K562 (cell line): ENCODE results near the gene TMEM116. TPM values are rescaled to one million over a fixed set of nuclear protein-coding genes. Genes with fewer than 3 reads are reported as not detected.

Experiments
- ATAC-seq: fragments of 200-7000 bp; cut with Tn5 transposase; 3 replicates; pipeline ENCODE4 v1.9.1; 2020; ENCODE audit warnings: moderate library complexity
- BruUV-seq: library from RNA; stranded (reverse); fragments of 400-500 nt; replicated peaks from 2 replicates; lab custom pipeline; 2021; lab: Mats Ljungman, UMichigan
- CTCF ChIA-PET: fragments of 300-600 bp; formaldehyde crosslinking; extraction: SDS; loops from one replicate; lab custom pipeline; 2021; ENCODE audit warnings: low intra/inter-chr PET ratio; lab: Yijun Ruan, JAX
- POLR2A ChIA-PET: fragments of 300-600, 350-650 bp; sonication (Branson Sonifier 250); formaldehyde crosslinking; extraction: SDS; loops from one replicate; lab custom pipeline; 2021; ENCODE audit warnings: antibody characterized with exemption, inconsistent platforms; lab: Yijun Ruan, JAX
- DNase-seq, 4 experiments: peaks; one replicate each; pipeline versions ENCODE4 v3.0.0 to v3.0.0-alpha.2; 2011 to 2018; ENCODE audit warnings: low spot score in 3 of 4, mixed read lengths in 3 of 4; ENCODE audit errors: extremely low read depth in 1 of 4
- FAIRE-seq: peaks from 2 replicates; lab custom pipeline; 2011; peaks lifted over from hg19 to GRCh38; lab: Jason Lieb, UNC
- H2AFZ ChIP-seq: 2 replicates; pipeline ENCODE4 v1.6.0; 2011; ENCODE audit warnings: low read depth, low read length, control low read depth, inconsistent platforms
- H3K27ac ChIP-seq: fragments of 200-600 bp; 3 replicates; pipeline ENCODE4 v1.8.0; 2011; ENCODE audit warnings: low read depth, mild to moderate bottlenecking, control low read depth, inconsistent platforms, low read length, moderate library complexity, mixed read lengths; ENCODE audit errors: extremely low read depth
- H3K27me3 ChIP-seq, 2 experiments: fragments of 300-600 bp in 1 of 2; 2 replicates in 1 of 2; 3 replicates in 1 of 2; pipeline versions ENCODE4 v1.6.0 to v1.8.0; 2011; ENCODE audit warnings: inconsistent platforms in 2 of 2, low read length in 2 of 2, mild to moderate bottlenecking in 1 of 2, mixed read lengths in 1 of 2, moderate library complexity in 1 of 2; ENCODE audit not compliant: control insufficient read depth in 2 of 2, insufficient read depth in 2 of 2
- H3K36me3 ChIP-seq: fragments of 300-600 bp; 3 replicates; pipeline ENCODE4 v1.8.0; 2011; ENCODE audit warnings: mild to moderate bottlenecking, low read length, inconsistent platforms; ENCODE audit not compliant: control insufficient read depth, insufficient read depth
- H3K4me1 ChIP-seq, 2 experiments: fragments of 200-600 bp in 1 of 2; replicated peaks in 1 of 2; 2 replicates in 1 of 2; 3 replicates in 1 of 2; pipeline versions ENCODE4 v1.5.1 to v1.8.0; 2011; ENCODE audit warnings: inconsistent platforms in 2 of 2, low read length in 2 of 2, mild to moderate bottlenecking in 1 of 2, mixed read lengths in 1 of 2, moderate library complexity in 1 of 2; ENCODE audit not compliant: control insufficient read depth in 2 of 2, insufficient read depth in 2 of 2
- H3K4me2 ChIP-seq: 2 replicates; pipeline ENCODE4 v1.6.1; 2011; ENCODE audit warnings: low read length, control low read depth, inconsistent platforms, mixed read lengths; ENCODE audit not compliant: insufficient read depth
- H3K4me3 ChIP-seq: fragments of 200-600 bp; sonication (generic), shearing (Covaris generic); 2 replicates; pipeline ENCODE4 v1.5.1; 2016; ENCODE audit warnings: control low read depth, inconsistent platforms
- H3K79me2 ChIP-seq: fragments of 200-600 bp; 3 replicates; pipeline ENCODE4 v1.8.0; 2011; ENCODE audit warnings: low read length, inconsistent platforms; ENCODE audit not compliant: control insufficient read depth, insufficient read depth
- H3K9ac ChIP-seq, 2 experiments: 2 replicates each; pipeline versions ENCODE4 v1.6.0 to v1.6.1; 2011; ENCODE audit warnings: low read depth in 2 of 2, low read length in 2 of 2, control low read depth in 1 of 2, inconsistent platforms in 1 of 2, mild to moderate bottlenecking in 1 of 2, mixed read lengths in 1 of 2; ENCODE audit not compliant: insufficient read depth in 1 of 2
- H3K9me1 ChIP-seq: one replicate; pipeline ENCODE4 v1.6.0; 2011; ENCODE audit warnings: inconsistent platforms, mild to moderate bottlenecking, low read length, moderate library complexity; ENCODE audit not compliant: control insufficient read depth, insufficient read depth
- H3K9me3 ChIP-seq: replicated peaks from 2 replicates; pipeline ENCODE4 v1.5.1; 2011; ENCODE audit warnings: low read depth, low read length, inconsistent platforms; ENCODE audit not compliant: control insufficient read depth, insufficient read depth
- H4K20me1 ChIP-seq: replicated peaks from 2 replicates; pipeline ENCODE4 v1.6.1; 2011; ENCODE audit warnings: low read length, inconsistent platforms, mixed read lengths; ENCODE audit not compliant: control insufficient read depth, insufficient read depth
- BRD4 ChIP-seq: fragments of 200-600 bp; sonication (generic); IDR thresholded peaks from 2 replicates; pipeline ENCODE4 v1.6.1; 2017; ENCODE audit warnings: inconsistent platforms
- CXXC5 ChIP-seq: fragments of 250-450 bp; sonication (Bioruptor Pico); IDR thresholded peaks from 2 replicates; pipeline ENCODE4 v1.8.0; 2022; ENCODE audit warnings: inconsistent platforms, mild to moderate bottlenecking, moderate library complexity
- DPF2 ChIP-seq: fragments of 450-650 bp; IDR thresholded peaks from 2 replicates; pipeline ENCODE4 v1.6.1; 2016
- GTF2A2 ChIP-seq: IDR thresholded peaks from 2 replicates; pipeline ENCODE4 v1.6.1; 2016; ENCODE audit warnings: mild to moderate bottlenecking, missing genetic modification characterization, missing compliant biosample characterization
- KDM2B ChIP-seq: fragments of 250-450 bp; sonication (Bioruptor Pico); IDR thresholded peaks from 2 replicates; pipeline ENCODE4 v1.8.0; 2021; ENCODE audit warnings: mild to moderate bottlenecking, moderate library complexity
- KLF10 ChIP-seq: fragments of 250-450 bp; sonication (Bioruptor Pico); IDR thresholded peaks from 2 replicates; pipeline ENCODE4 v1.6.1; 2021; ENCODE audit warnings: matching md5 sums
- MAZ ChIP-seq, 2 experiments: fragments of 450-650 bp in 1 of 2; sonication (generic) in 1 of 2; formaldehyde crosslinking; IDR thresholded peaks in 1 of 2; conservative IDR thresholded peaks in 1 of 2; 2 replicates each; pipeline versions ENCODE4 v1.4.0 to v1.5.0; 2020; ENCODE audit warnings: mild to moderate bottlenecking in 1 of 2, missing genetic modification reagents in 1 of 2
- MECOM ChIP-seq: fragments of 250-450 bp; sonication (Bioruptor Pico); IDR thresholded peaks from 2 replicates; pipeline ENCODE4 v1.8.0; 2022; ENCODE audit warnings: inconsistent platforms
- OTX1 ChIP-seq: fragments of 450-650 bp; formaldehyde crosslinking; IDR thresholded peaks from 2 replicates; pipeline ENCODE4 v1.4.0; 2022; ENCODE audit warnings: mild to moderate bottlenecking
- SIN3B ChIP-seq: fragments of 450-650 bp; IDR thresholded peaks from 2 replicates; pipeline ENCODE4 v1.6.1; 2017; ENCODE audit warnings: low read depth, mild to moderate bottlenecking, moderate library complexity
- SIX5 ChIP-seq, 2 experiments: IDR thresholded peaks; 2 replicates each; pipeline ENCODE4 v1.6.1; 2011; ENCODE audit warnings: low read length in 2 of 2, borderline replicate concordance in 1 of 2, low read depth in 1 of 2, mild to moderate bottlenecking in 1 of 2, moderate library complexity in 1 of 2; ENCODE audit not compliant: insufficient read depth in 1 of 2
- SMARCC2 ChIP-seq: fragments of 450-650 bp; IDR thresholded peaks from 2 replicates; pipeline ENCODE4 v1.6.1; 2017; ENCODE audit warnings: antibody characterized with exemption, moderate library complexity, mild to moderate bottlenecking, low read depth
- TEAD4 ChIP-seq, 2 experiments: sonication (generic) in 1 of 2; formaldehyde crosslinking in 1 of 2; IDR thresholded peaks; 2 replicates each; pipeline versions ENCODE4 v1.6.1 to v1.8.0; 2012 to 2022; ENCODE audit warnings: borderline replicate concordance in 1 of 2, inconsistent platforms in 1 of 2, low read length in 1 of 2, mild to moderate bottlenecking in 1 of 2, missing genetic modification reagents in 1 of 2
- ZBED1 ChIP-seq: IDR thresholded peaks from 2 replicates; pipeline ENCODE4 v1.6.1; 2014
- ZBTB8A ChIP-seq: fragments of 450-650 bp; IDR thresholded peaks from 2 replicates; pipeline ENCODE4 v1.6.1; 2018; ENCODE audit warnings: mild to moderate bottlenecking, moderate library complexity; ENCODE audit not compliant: partially characterized antibody
- ZFP30 ChIP-seq: fragments of 250-450 bp; sonication (Bioruptor Pico); IDR thresholded peaks from 2 replicates; pipeline ENCODE4 v1.8.0; 2022; ENCODE audit warnings: moderate library complexity, mild to moderate bottlenecking, inconsistent platforms, borderline replicate concordance
- ZNF324 ChIP-seq: fragments of 250-450 bp; sonication (Bioruptor Pico); IDR thresholded peaks from 2 replicates; pipeline ENCODE4 v1.4.0; 2020; ENCODE audit warnings: mild to moderate bottlenecking
- WGBS: fragments of 100-300 bp; shearing (Covaris generic); methylation state at CpG from one replicate; pipeline ENCODE4 v1.1.6; 2016; ENCODE audit warnings: low coverage, mixed read lengths; ENCODE audit not compliant: insufficient coverage; ENCODE audit errors: missing lambda C conversion rate; 5-methylcytosine and 5-hydroxymethylcytosine counted together
- in situ Hi-C: fragments of 300-500 bp; cut with MboI; formaldehyde crosslinking; loops from 4 replicates; pipeline ENCODE4 v1.15.0; 2018; ENCODE audit warnings: inconsistent platforms, mixed read lengths
- intact Hi-C: fragments of 100-400 bp; cut with micrococcal nuclease; formaldehyde crosslinking; loops from 2 replicates; pipeline ENCODE4 v1.14.2; 2022
- polyA plus RNA-seq, 8 experiments: library from polyadenylated mRNA; depleted of rRNA in 4 of 8; stranded (reverse) in 5 of 8; unstranded in 3 of 8; fragments of >200 nt; fragmentation: Nextera tagmentation in 2 of 8; fragmentation: Illumina TruSeq in 1 of 8; extraction: Ambion mirVana in 2 of 8; extraction: Trizol in 1 of 8; gene quantifications; 2 replicates each; pipeline versions ENCODE4 v1.2.1 to v1.2.3, GENCODE V29; 2011 to 2014; ENCODE audit warnings: inconsistent platforms in 1 of 8, missing spikeins in 1 of 8
- total RNA-seq, 7 experiments: library from RNA; depleted of rRNA in 6 of 7; stranded (reverse); fragments of >200 nt in 6 of 7; fragmentation: Illumina TruSeq in 2 of 7; extraction: Trizol in 2 of 7; gene quantifications; 2 replicates each; pipeline versions ENCODE4 v1.2.1 to v1.2.3, GENCODE V29; 2011 to 2021; ENCODE audit warnings: low replicate concordance in 1 of 7
- TF ChIP-seq, protein P1 (sequence below): fragments of 450-650 bp; formaldehyde crosslinking; IDR thresholded peaks from 2 replicates; pipeline ENCODE4 v1.4.0; 2020; ENCODE audit warnings: mild to moderate bottlenecking, moderate library complexity
- TF ChIP-seq, protein P2 (sequence below): sonication (generic); formaldehyde crosslinking; IDR thresholded peaks from 2 replicates; pipeline ENCODE4 v1.8.1; 2023; ENCODE audit warnings: mild to moderate bottlenecking, missing genetic modification reagents
- TF ChIP-seq, protein P3 (sequence below): sonication (generic); formaldehyde crosslinking; IDR thresholded peaks from 2 replicates; pipeline ENCODE4 v1.8.0; 2022; ENCODE audit warnings: missing genetic modification reagents, mild to moderate bottlenecking, moderate library complexity, borderline replicate concordance

Gene TMEM116
- total and polyA plus RNA-seq, 9 of the 15 experiments (the other 6 are each of a cell fraction or from before 2014, with no cell fraction given), result 5.2 to 78.6 (median 13.9) TPM

DNA sequence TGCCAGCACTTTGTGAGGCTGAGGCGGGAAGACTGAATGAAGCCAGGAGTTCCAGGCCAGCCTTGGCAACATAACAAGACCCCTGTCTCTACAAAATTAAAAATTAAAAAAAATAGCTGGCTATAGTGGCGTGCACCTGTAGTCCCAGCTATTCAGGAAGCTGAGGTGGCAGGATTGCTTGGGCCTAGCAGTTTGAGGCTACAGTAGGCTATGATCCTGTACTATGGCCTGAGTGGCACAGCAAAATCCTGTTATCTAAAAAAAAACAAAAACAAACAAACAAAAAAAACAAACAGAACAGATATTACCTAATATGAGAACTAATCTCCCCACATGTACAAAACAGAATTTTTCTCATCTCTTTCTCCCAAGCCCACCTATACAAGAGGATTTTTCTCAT is 15.7 kb downstream of the TMEM116 start:
- ChIA-PET POLR2A (interaction anchor here (0.9 to 2.0 kb wide), 3 partner anchors 11 to 22 kb away, joined by 3 to 10 read pairs (median 3); no protein-coding TSS in a partner anchor), CTCF (no interaction called here)
- H3K4me1 ChIP-seq, result peaks cover 9 to 25% of the 10 kb centered on the region in 2 experiments; a peak in 3 of 5 replicates
- no peak overlapping the region for H3K9ac ChIP-seq
- no peak overlapping the region for H3K4me3 ChIP-seq
- DNase-seq (no peak), FAIRE-seq (no peak), ATAC-seq (no peak)
- H3K4me2 ChIP-seq, result no peak overlapping the region
- H3K9me3 ChIP-seq, result no peaks in the 10 kb centered on the region
- in situ Hi-C loops, result no loop called here
- peaks cover 3% of the 10 kb centered on the region for H3K9me1 ChIP-seq
- BruUV-seq, result no TSS peak
- 100% methylated on average over 2 of the region's 2 CpGs for WGBS
- H4K20me1 ChIP-seq, result no peaks in the 10 kb centered on the region
- no peak for TF ChIP-seq OTX1 (CRISPR knock-in tag)
- TF ChIP-seq BRD4, result no peak
- TF ChIP-seq GTF2A2 (tag), result no peak
- TF ChIP-seq, protein P1, sequence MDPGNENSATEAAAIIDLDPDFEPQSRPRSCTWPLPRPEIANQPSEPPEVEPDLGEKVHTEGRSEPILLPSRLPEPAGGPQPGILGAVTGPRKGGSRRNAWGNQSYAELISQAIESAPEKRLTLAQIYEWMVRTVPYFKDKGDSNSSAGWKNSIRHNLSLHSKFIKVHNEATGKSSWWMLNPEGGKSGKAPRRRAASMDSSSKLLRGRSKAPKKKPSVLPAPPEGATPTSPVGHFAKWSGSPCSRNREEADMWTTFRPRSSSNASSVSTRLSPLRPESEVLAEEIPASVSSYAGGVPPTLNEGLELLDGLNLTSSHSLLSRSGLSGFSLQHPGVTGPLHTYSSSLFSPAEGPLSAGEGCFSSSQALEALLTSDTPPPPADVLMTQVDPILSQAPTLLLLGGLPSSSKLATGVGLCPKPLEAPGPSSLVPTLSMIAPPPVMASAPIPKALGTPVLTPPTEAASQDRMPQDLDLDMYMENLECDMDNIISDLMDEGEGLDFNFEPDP (CRISPR knock-in tag), result no peak
- TF ChIP-seq, protein P2, sequence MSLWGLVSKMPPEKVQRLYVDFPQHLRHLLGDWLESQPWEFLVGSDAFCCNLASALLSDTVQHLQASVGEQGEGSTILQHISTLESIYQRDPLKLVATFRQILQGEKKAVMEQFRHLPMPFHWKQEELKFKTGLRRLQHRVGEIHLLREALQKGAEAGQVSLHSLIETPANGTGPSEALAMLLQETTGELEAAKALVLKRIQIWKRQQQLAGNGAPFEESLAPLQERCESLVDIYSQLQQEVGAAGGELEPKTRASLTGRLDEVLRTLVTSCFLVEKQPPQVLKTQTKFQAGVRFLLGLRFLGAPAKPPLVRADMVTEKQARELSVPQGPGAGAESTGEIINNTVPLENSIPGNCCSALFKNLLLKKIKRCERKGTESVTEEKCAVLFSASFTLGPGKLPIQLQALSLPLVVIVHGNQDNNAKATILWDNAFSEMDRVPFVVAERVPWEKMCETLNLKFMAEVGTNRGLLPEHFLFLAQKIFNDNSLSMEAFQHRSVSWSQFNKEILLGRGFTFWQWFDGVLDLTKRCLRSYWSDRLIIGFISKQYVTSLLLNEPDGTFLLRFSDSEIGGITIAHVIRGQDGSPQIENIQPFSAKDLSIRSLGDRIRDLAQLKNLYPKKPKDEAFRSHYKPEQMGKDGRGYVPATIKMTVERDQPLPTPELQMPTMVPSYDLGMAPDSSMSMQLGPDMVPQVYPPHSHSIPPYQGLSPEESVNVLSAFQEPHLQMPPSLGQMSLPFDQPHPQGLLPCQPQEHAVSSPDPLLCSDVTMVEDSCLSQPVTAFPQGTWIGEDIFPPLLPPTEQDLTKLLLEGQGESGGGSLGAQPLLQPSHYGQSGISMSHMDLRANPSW (CRISPR knock-in tag), result no peak
- TF ChIP-seq ZBTB8A, result no peak
- TF ChIP-seq DPF2, result no peak
- no peak for TF ChIP-seq SIN3B
- no peak for TF ChIP-seq CXXC5 (CRISPR knock-in tag)
- TF ChIP-seq SIX5 (IDR thresholded peaks at IDR 0.05; ENCODE audit: borderline replicate concordance in 1 of 2, insufficient read depth in 1 of 2, low read depth in 1 of 2, low read length in 2 of 2), result no peak
- TF ChIP-seq ZBED1, result no peak
- no peak for TF ChIP-seq TEAD4 (IDR thresholded peaks at IDR 0.05; ENCODE audit: low read length)
- TF ChIP-seq TEAD4 (CRISPR knock-in tag; IDR thresholded peaks at IDR 0.05; ENCODE audit: borderline replicate concordance), result no peak
- TF ChIP-seq ZFP30 (CRISPR knock-in tag), result no peak
- TF ChIP-seq KLF10 (CRISPR knock-in tag), result no peak
- TF ChIP-seq SMARCC2, result no peak
- TF ChIP-seq ZNF324 (CRISPR knock-in tag), result no peak
- no peak for TF ChIP-seq MECOM (CRISPR knock-in tag)
- TF ChIP-seq KDM2B (CRISPR knock-in tag), result no peak
- TF ChIP-seq, protein P3, sequence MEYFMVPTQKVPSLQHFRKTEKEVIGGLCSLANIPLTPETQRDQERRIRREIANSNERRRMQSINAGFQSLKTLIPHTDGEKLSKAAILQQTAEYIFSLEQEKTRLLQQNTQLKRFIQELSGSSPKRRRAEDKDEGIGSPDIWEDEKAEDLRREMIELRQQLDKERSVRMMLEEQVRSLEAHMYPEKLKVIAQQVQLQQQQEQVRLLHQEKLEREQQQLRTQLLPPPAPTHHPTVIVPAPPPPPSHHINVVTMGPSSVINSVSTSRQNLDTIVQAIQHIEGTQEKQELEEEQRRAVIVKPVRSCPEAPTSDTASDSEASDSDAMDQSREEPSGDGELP (CRISPR knock-in tag), result no peak
- no peak for TF ChIP-seq MAZ (CRISPR knock-in tag; conservative IDR thresholded peaks at IDR 0.05 in 1 of 2, IDR thresholded peaks at IDR 0.05 in 1 of 2)
- no peak overlapping the region for H2AFZ ChIP-seq
- H3K27ac ChIP-seq, result no peak overlapping the region
- intact Hi-C loops, result no loop called here
- no peaks in the 10 kb centered on the region for H3K27me3 ChIP-seq
- peaks cover 10% of the 10 kb centered on the region for H3K79me2 ChIP-seq
- H3K36me3 ChIP-seq, result peaks cover 2% of the 10 kb centered on the region; the same call in 1 of the 3 replicates
